Measurements from ENCODE around the gene CEP290.
"Not testable (repeated sequence)": the region's sequence is repeated elsewhere in the genome, so short reads cannot be mapped to it uniquely, and the experiment has no call there.

CEP290 gene

GRCh38 chr12:88057994-88058718 is 83.7 kb downstream of the CEP290 start:
- no peak for DNase-seq (ENCODE audit: low read depth in 4 of 4, low spot score in 1 of 4)

- DNase-seq (ENCODE audit: low read depth in 4 of 4, low spot score in 1 of 4) = no peak
Measured at GRCh38 chr12:88056571-88056970, 85.3 kb downstream of the CEP290 start.

GRCh38 chr12:88052686-88053085 is 89.2 kb downstream of the CEP290 start:
- DNase-seq (ENCODE audit: low read depth in 4 of 4, low spot score in 1 of 4) = no peak

GRCh38 chr12:88044035-88044434 is 97.9 kb downstream of the CEP290 start:
- no peak for DNase-seq (ENCODE audit: low read depth in 4 of 4, low spot score in 1 of 4)

- DNase-seq (ENCODE audit: low read depth in 4 of 4, low spot score in 1 of 4) = no peak
Measured at GRCh38 chr12:88037770-88038169, 104.1 kb downstream of the CEP290 start.

GRCh38 chr12:88036353-88036965 is 105.4 kb downstream of the CEP290 start:
- DNase-seq (ENCODE audit: low read depth in 4 of 4, low spot score in 1 of 4) = no peak

- DNase-seq (ENCODE audit: low read depth in 4 of 4, low spot score in 1 of 4) = no peak
Measured at GRCh38 chr12:88035907-88036289, 106.0 kb downstream of the CEP290 start.

GRCh38 chr12:88035271-88035906 is 106.5 kb downstream of the CEP290 start:
- peak; percentile 76 to 86 (median 80) for DNase-seq (ENCODE audit: low read depth in 4 of 4, low spot score in 1 of 4)

GRCh38 chr12:88031161-88031560 is 110.7 kb downstream of the CEP290 start:
- DNase-seq (ENCODE audit: low read depth in 4 of 4, low spot score in 1 of 4) = not testable (repeated sequence)

- DNase-seq (ENCODE audit: low read depth in 4 of 4, low spot score in 1 of 4) = no peak
Measured at GRCh38 chr12:88029093-88029665, 112.7 kb downstream of the CEP290 start, which contains the start of gene C12orf50. Gene C12orf50 (minus strand): TSS chr12:88029401. CDS start chr12:88026962, 2,439 bp downstream.

GRCh38 chr12:88026196-88026595 is 115.7 kb downstream of the CEP290 start:
- no peak for DNase-seq (ENCODE audit: low read depth in 4 of 4, low spot score in 1 of 4)

GRCh38 chr12:88017964-88018363 is 123.9 kb downstream of the CEP290 start:
- no peak for DNase-seq (ENCODE audit: low read depth in 4 of 4, low spot score in 1 of 4)

- DNase-seq (ENCODE audit: low read depth in 4 of 4, low spot score in 1 of 4) = no peak
Measured at GRCh38 chr12:88015825-88016224, 126.1 kb downstream of the CEP290 start.

- no peak for DNase-seq (ENCODE audit: low read depth in 4 of 4, low spot score in 1 of 4)
Measured at GRCh38 chr12:88011755-88012154, 130.1 kb downstream of the CEP290 start.

- DNase-seq (ENCODE audit: low read depth in 4 of 4, low spot score in 1 of 4) = no peak
Measured at GRCh38 chr12:88006351-88006750, 135.5 kb downstream of the CEP290 start.

GRCh38 chr12:88001327-88001726 is 140.6 kb downstream of the CEP290 start:
- no peak for DNase-seq (ENCODE audit: low read depth in 4 of 4, low spot score in 1 of 4)
